ENCODE data around the gene CTRB1. TPM values are rescaled to one million over a fixed set of nuclear protein-coding genes. Genes with fewer than 3 reads are reported as not detected.
"Not testable (repeated sequence)": the region's sequence is repeated elsewhere in the genome, so short reads cannot be mapped to it uniquely, and the experiment has no call there.

Gene CTRB1
- total RNA-seq, 1 experiment from 2014 or later, result not detected

- H3K4me1 ChIP-seq (replicated peaks; ENCODE audit: insufficient read depth), result no peaks in the 10 kb centered on the region
- intact Hi-C loops (cut with micrococcal nuclease; ENCODE audit: unreplicated experiment), result loop anchor here (2.0 kb wide), 1 partner anchor 15 kb away; the partner anchor contains the start of gene CTRB1
- BruUV-seq (replicated peaks), result no TSS peak
- H3F3A ChIP-seq (ENCODE audit: insufficient read depth, low read depth), result no peaks in the 10 kb centered on the region
- no peaks in the 10 kb centered on the region for H3K36me3 ChIP-seq (ENCODE audit: low read depth)
- no peaks in the 10 kb centered on the region for H3K27me3 ChIP-seq (ENCODE audit: insufficient read depth, low read depth)
- no peaks in the 10 kb centered on the region for H3K9me2 ChIP-seq (ENCODE audit: insufficient read depth)
- H2AFZ ChIP-seq, result no peak overlapping the region
- CTCF ChIA-PET, result interaction anchor here (0.6 kb wide), 1 partner anchor 30 kb away, joined by 7 read pairs; no protein-coding TSS in a partner anchor
- H3K79me2 ChIP-seq (ENCODE audit: low read depth), result no peaks in the 10 kb centered on the region
- TF ChIP-seq EZH2 (IDR thresholded peaks at IDR 0.05; ENCODE audit: low read depth), result no peak
- no peak for TF ChIP-seq CTCF (conservative IDR thresholded peaks at IDR 0.05)
- no peak overlapping the region for H3K4me3 ChIP-seq
- POLR2A ChIA-PET (ENCODE audit: unreplicated experiment), result no interaction called here
- H3K9me3 ChIP-seq (ENCODE audit: insufficient read depth, low read depth), result no peaks in the 10 kb centered on the region
- no peak overlapping the region for H3K27ac ChIP-seq
- DNase-seq, result no peak
- H3K4me2 ChIP-seq, result no peak overlapping the region
- no peaks in the 10 kb centered on the region for H4K20me1 ChIP-seq (ENCODE audit: insufficient read depth)
Measured at GRCh38 chr16:75203667-75204409, 14.9 kb upstream of the CTRB1 start.

- DNase-seq, result no peak
- no peaks in the 10 kb centered on the region for H3K79me2 ChIP-seq (ENCODE audit: low read depth)
- TF ChIP-seq CTCF (conservative IDR thresholded peaks at IDR 0.05) (no peak), EZH2 (IDR thresholded peaks at IDR 0.05; ENCODE audit: low read depth) (no peak)
- H2AFZ ChIP-seq, result no peak overlapping the region
- no peaks in the 10 kb centered on the region for H3K9me2 ChIP-seq (ENCODE audit: insufficient read depth)
- no peaks in the 10 kb centered on the region for H3F3A ChIP-seq (ENCODE audit: insufficient read depth, low read depth)
- H3K9me3 ChIP-seq (ENCODE audit: insufficient read depth, low read depth), result no peaks in the 10 kb centered on the region
- ChIA-PET POLR2A (ENCODE audit: unreplicated experiment) (no interaction called here), CTCF (no interaction called here)
- intact Hi-C loops (cut with micrococcal nuclease; ENCODE audit: unreplicated experiment), result no loop called here
- no peaks in the 10 kb centered on the region for H3K27me3 ChIP-seq (ENCODE audit: insufficient read depth, low read depth)
- no peaks in the 10 kb centered on the region for H4K20me1 ChIP-seq (ENCODE audit: insufficient read depth)
- H3K27ac ChIP-seq, result no peak overlapping the region
- no peak overlapping the region for H3K4me3 ChIP-seq
- H3K4me2 ChIP-seq, result no peak overlapping the region
- H3K4me1 ChIP-seq (replicated peaks; ENCODE audit: insufficient read depth), result no peaks in the 10 kb centered on the region
- no TSS peak for BruUV-seq (replicated peaks)
- no peaks in the 10 kb centered on the region for H3K36me3 ChIP-seq (ENCODE audit: low read depth)
Measured at GRCh38 chr16:75204410-75204758, 14.4 kb upstream of the CTRB1 start.

- BruUV-seq (replicated peaks); CTCF ChIA-PET; H3K4me3 ChIP-seq; H2AFZ ChIP-seq; H3K4me2 ChIP-seq; POLR2A ChIA-PET (ENCODE audit: unreplicated experiment); DNase-seq; H3K36me3 ChIP-seq (ENCODE audit: low read depth); H3K79me2 ChIP-seq (ENCODE audit: low read depth); intact Hi-C loops (cut with micrococcal nuclease; ENCODE audit: unreplicated experiment); H3K27me3 ChIP-seq (ENCODE audit: insufficient read depth, low read depth); H4K20me1 ChIP-seq (ENCODE audit: insufficient read depth); H3K27ac ChIP-seq; H3F3A ChIP-seq (ENCODE audit: insufficient read depth, low read depth); H3K4me1 ChIP-seq (replicated peaks; ENCODE audit: insufficient read depth); H3K9me3 ChIP-seq (ENCODE audit: insufficient read depth, low read depth); H3K9me2 ChIP-seq (ENCODE audit: insufficient read depth): not testable (repeated sequence)
Measured at GRCh38 chr16:75204905-75205304, 13.9 kb upstream of the CTRB1 start.

- intact Hi-C loops (cut with micrococcal nuclease; ENCODE audit: unreplicated experiment), result not testable (repeated sequence)
Measured at GRCh38 chr16:75205438-75205837, 13.3 kb upstream of the CTRB1 start.

GRCh38 chr16:75205961-75206748 is 12.6 kb upstream of the CTRB1 start:
- DNase-seq; H3K4me3 ChIP-seq; H4K20me1 ChIP-seq (ENCODE audit: insufficient read depth); H3K4me2 ChIP-seq; H3K79me2 ChIP-seq (ENCODE audit: low read depth); H2AFZ ChIP-seq; H3K27ac ChIP-seq; BruUV-seq (replicated peaks); POLR2A ChIA-PET (ENCODE audit: unreplicated experiment); H3K9me3 ChIP-seq (ENCODE audit: insufficient read depth, low read depth); CTCF ChIA-PET; H3K36me3 ChIP-seq (ENCODE audit: low read depth); H3F3A ChIP-seq (ENCODE audit: insufficient read depth, low read depth); H3K27me3 ChIP-seq (ENCODE audit: insufficient read depth, low read depth); H3K9me2 ChIP-seq (ENCODE audit: insufficient read depth); H3K4me1 ChIP-seq (replicated peaks; ENCODE audit: insufficient read depth): not testable (repeated sequence)
- intact Hi-C loops (cut with micrococcal nuclease; ENCODE audit: unreplicated experiment), result loop anchor here (2.0 kb wide), 1 partner anchor 19 kb away; no protein-coding TSS in a partner anchor

More at GRCh38 chr16:75205438-75205837, 13.3 kb upstream of the CTRB1 start:
- H3K36me3 ChIP-seq (ENCODE audit: low read depth); H4K20me1 ChIP-seq (ENCODE audit: insufficient read depth); BruUV-seq (replicated peaks); DNase-seq; H3K4me1 ChIP-seq (replicated peaks; ENCODE audit: insufficient read depth); H3K27ac ChIP-seq; H3K9me3 ChIP-seq (ENCODE audit: insufficient read depth, low read depth); H3F3A ChIP-seq (ENCODE audit: insufficient read depth, low read depth); H2AFZ ChIP-seq; CTCF ChIA-PET; POLR2A ChIA-PET (ENCODE audit: unreplicated experiment); H3K79me2 ChIP-seq (ENCODE audit: low read depth); H3K27me3 ChIP-seq (ENCODE audit: insufficient read depth, low read depth); H3K4me3 ChIP-seq; H3K4me2 ChIP-seq; H3K9me2 ChIP-seq (ENCODE audit: insufficient read depth): not testable (repeated sequence)
